HK-2 (cell line): ENCODE data around the gene SHROOM2.
A peak's percentile ranks its signal among the peaks of the same experiment; 100 is the strongest.

Experiments
- DNase-seq: peaks from one replicate; pipeline ENCODE4 v3.0.0-alpha.2; 2018; ENCODE audit not compliant: unreplicated experiment

The SHROOM2 gene

GRCh38 chrX:9862953-9863352 lies 76.7 kb downstream of the SHROOM2 start:
- DNase-seq, result no peak

- no peak for DNase-seq
These were observed 77.8 kb downstream of the SHROOM2 start for GRCh38 chrX:9864011-9864410.

- no peak for DNase-seq
These were observed 79.7 kb downstream of the SHROOM2 start for GRCh38 chrX:9865804-9866472.

- DNase-seq, result no peak
These were observed 80.4 kb downstream of the SHROOM2 start for GRCh38 chrX:9866633-9867032.

- no peak for DNase-seq
These were observed 81.0 kb downstream of the SHROOM2 start for GRCh38 chrX:9867226-9867625.

GRCh38 chrX:9867753-9868152 lies 81.5 kb downstream of the SHROOM2 start:
- DNase-seq, result no peak

- DNase-seq, result no peak
These were observed 85.6 kb downstream of the SHROOM2 start for GRCh38 chrX:9871701-9872268.

GRCh38 chrX:9873360-9873759 lies 87.1 kb downstream of the SHROOM2 start:
- no peak for DNase-seq

GRCh38 chrX:9873952-9874351 lies 87.7 kb downstream of the SHROOM2 start:
- no peak for DNase-seq

GRCh38 chrX:9874483-9874882 lies 88.3 kb downstream of the SHROOM2 start:
- DNase-seq, result no peak

- DNase-seq, result no peak
These were observed 89.6 kb downstream of the SHROOM2 start for GRCh38 chrX:9875801-9876200.

- no peak for DNase-seq
These were observed 90.0 kb downstream of the SHROOM2 start for GRCh38 chrX:9876201-9876600.

- no peak for DNase-seq
These were observed 92.1 kb downstream of the SHROOM2 start for GRCh38 chrX:9878146-9878820.

GRCh38 chrX:9880237-9880636 lies 94.0 kb downstream of the SHROOM2 start:
- DNase-seq, result no peak

- DNase-seq, result no peak
These were observed 94.6 kb downstream of the SHROOM2 start for GRCh38 chrX:9880870-9881269.

- DNase-seq, result no peak
These were observed 96.6 kb downstream of the SHROOM2 start for GRCh38 chrX:9882669-9883446.

GRCh38 chrX:9884031-9884779 lies 98.0 kb downstream of the SHROOM2 start:
- no peak for DNase-seq

GRCh38 chrX:9885150-9885549 lies 98.9 kb downstream of the SHROOM2 start:
- peak; percentile 47 for DNase-seq

- no peak for DNase-seq
These were observed 101.5 kb downstream of the SHROOM2 start for GRCh38 chrX:9887659-9888297.

- no peak for DNase-seq
These were observed 102.8 kb downstream of the SHROOM2 start for GRCh38 chrX:9888953-9889470.

GRCh38 chrX:9890681-9891091 lies 104.5 kb downstream of the SHROOM2 start:
- DNase-seq, result no peak
